RWPE2 (cell line): Measurements from ENCODE around the gene PSME4.

Source experiments
- ATAC-seq: fragments of 200-7000 bp; cut with Tn5 transposase; 3 replicates; pipeline ENCODE4 v1.9.1; 2021; ENCODE audit warnings: low read depth
- DNase-seq: peaks from one replicate; pipeline ENCODE4 v3.0.0-alpha.2; 2020; ENCODE audit warnings: low spot score
- H3K27ac ChIP-seq: fragments of 450-650 bp; 2 replicates; pipeline ENCODE4 v1.5.1; 2017; ENCODE audit warnings: mild to moderate bottlenecking; ENCODE audit not compliant: poor library complexity, severe bottlenecking
- H3K27me3 ChIP-seq: fragments of 250-450 bp; sonication (Bioruptor Pico); 2 replicates; pipeline ENCODE4 v1.5.1; 2021; ENCODE audit warnings: mild to moderate bottlenecking, moderate library complexity; ENCODE audit not compliant: insufficient read depth, poor library complexity, severe bottlenecking
- H3K36me3 ChIP-seq: fragments of 250-450 bp; sonication (Bioruptor Pico); 2 replicates; pipeline ENCODE4 v1.5.1; 2020; ENCODE audit warnings: low read depth, mild to moderate bottlenecking, moderate library complexity
- H3K4me1 ChIP-seq: fragments of 250-450 bp; sonication (Bioruptor Pico); 2 replicates; pipeline ENCODE4 v1.5.1; 2021; ENCODE audit warnings: mild to moderate bottlenecking, moderate library complexity; ENCODE audit not compliant: insufficient read depth, poor library complexity, severe bottlenecking
- H3K4me3 ChIP-seq: fragments of 250-450 bp; sonication (Bioruptor Pico); 2 replicates; pipeline ENCODE4 v1.5.1; 2021; ENCODE audit warnings: mild to moderate bottlenecking, moderate library complexity; ENCODE audit not compliant: severe bottlenecking
- H3K9me3 ChIP-seq: fragments of 250-450 bp; sonication (Bioruptor Pico); 2 replicates; pipeline ENCODE4 v1.5.1; 2021; ENCODE audit warnings: mild to moderate bottlenecking, moderate library complexity; ENCODE audit not compliant: severe bottlenecking
- CTCF ChIP-seq: fragments of 450-650 bp; IDR thresholded peaks from one replicate; pipeline ENCODE4 v1.5.1; 2017; ENCODE audit warnings: mild to moderate bottlenecking, moderate library complexity; ENCODE audit not compliant: poor library complexity, severe bottlenecking

PSME4 gene

GRCh38 chr2:53901192-53901591 lies 69.6 kb downstream of the PSME4 start:
- DNase-seq (no peak), ATAC-seq (no peak)
- Histone ChIP-seq H3K4me1 (peaks cover 12% of the 10 kb centered on the region), H3K36me3 (peaks cover 94% of the 10 kb centered on the region), H3K27me3 (no peaks in the 10 kb centered on the region), H3K27ac (no peak overlapping the region), H3K9me3 (no peaks in the 10 kb centered on the region), H3K4me3 (no peak overlapping the region)
- TF ChIP-seq CTCF, result no peak

GRCh38 chr2:53896864-53897263 lies 73.9 kb downstream of the PSME4 start:
- Histone ChIP-seq H3K4me1 (peaks cover 16% of the 10 kb centered on the region), H3K9me3 (no peaks in the 10 kb centered on the region), H3K4me3 (no peak overlapping the region), H3K27ac (peak overlapping the region; percentile 32), H3K36me3 (peaks cover 96% of the 10 kb centered on the region), H3K27me3 (no peaks in the 10 kb centered on the region)
- no peak for TF ChIP-seq CTCF
- DNase-seq, result no peak
- peak; percentile 100 for ATAC-seq

- Histone ChIP-seq H3K9me3 (no peaks in the 10 kb centered on the region), H3K27ac (no peak overlapping the region), H3K4me3 (no peak overlapping the region), H3K36me3 (peaks cover 93% of the 10 kb centered on the region), H3K4me1 (no peaks in the 10 kb centered on the region), H3K27me3 (no peaks in the 10 kb centered on the region)
- DNase-seq (no peak), ATAC-seq (no peak)
- no peak for TF ChIP-seq CTCF
These were observed 84.2 kb downstream of the PSME4 start for GRCh38 chr2:53886406-53887280.

- H3K4me1 ChIP-seq, result peaks cover 10% of the 10 kb centered on the region
- ATAC-seq (no peak), DNase-seq (no peak)
- no peak for TF ChIP-seq CTCF
- no peak overlapping the region for H3K27ac ChIP-seq
- no peaks in the 10 kb centered on the region for H3K27me3 ChIP-seq
- H3K9me3 ChIP-seq, result no peaks in the 10 kb centered on the region
- peaks cover 85% of the 10 kb centered on the region for H3K36me3 ChIP-seq
- H3K4me3 ChIP-seq, result no peak overlapping the region
These were observed 85.9 kb downstream of the PSME4 start for GRCh38 chr2:53884883-53885282.

- H3K36me3 ChIP-seq, result peaks cover 69% of the 10 kb centered on the region
These were observed 88.8 kb downstream of the PSME4 start for GRCh38 chr2:53881986-53882385.

More at GRCh38 chr2:53881986-53882385, 88.8 kb downstream of the PSME4 start:
- peaks cover 10% of the 10 kb centered on the region for H3K4me1 ChIP-seq
- ATAC-seq (no peak), DNase-seq (no peak)
- no peaks in the 10 kb centered on the region for H3K27me3 ChIP-seq
- TF ChIP-seq CTCF, result no peak
- H3K27ac ChIP-seq, result no peak overlapping the region
- no peaks in the 10 kb centered on the region for H3K9me3 ChIP-seq
- H3K4me3 ChIP-seq, result no peak overlapping the region
